ENCODE measurements around the gene DEF6. TPM values are rescaled to one million over a fixed set of nuclear protein-coding genes. Genes with fewer than 3 reads are reported as not detected.

DEF6 gene, protein sequence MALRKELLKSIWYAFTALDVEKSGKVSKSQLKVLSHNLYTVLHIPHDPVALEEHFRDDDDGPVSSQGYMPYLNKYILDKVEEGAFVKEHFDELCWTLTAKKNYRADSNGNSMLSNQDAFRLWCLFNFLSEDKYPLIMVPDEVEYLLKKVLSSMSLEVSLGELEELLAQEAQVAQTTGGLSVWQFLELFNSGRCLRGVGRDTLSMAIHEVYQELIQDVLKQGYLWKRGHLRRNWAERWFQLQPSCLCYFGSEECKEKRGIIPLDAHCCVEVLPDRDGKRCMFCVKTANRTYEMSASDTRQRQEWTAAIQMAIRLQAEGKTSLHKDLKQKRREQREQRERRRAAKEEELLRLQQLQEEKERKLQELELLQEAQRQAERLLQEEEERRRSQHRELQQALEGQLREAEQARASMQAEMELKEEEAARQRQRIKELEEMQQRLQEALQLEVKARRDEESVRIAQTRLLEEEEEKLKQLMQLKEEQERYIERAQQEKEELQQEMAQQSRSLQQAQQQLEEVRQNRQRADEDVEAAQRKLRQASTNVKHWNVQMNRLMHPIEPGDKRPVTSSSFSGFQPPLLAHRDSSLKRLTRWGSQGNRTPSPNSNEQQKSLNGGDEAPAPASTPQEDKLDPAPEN
- total RNA-seq (1 to 10 TPM; 3.3 to 6.3 TPM), polyA plus RNA-seq (1 to 10 TPM; 1.0 to 1.6 TPM)

DNA sequence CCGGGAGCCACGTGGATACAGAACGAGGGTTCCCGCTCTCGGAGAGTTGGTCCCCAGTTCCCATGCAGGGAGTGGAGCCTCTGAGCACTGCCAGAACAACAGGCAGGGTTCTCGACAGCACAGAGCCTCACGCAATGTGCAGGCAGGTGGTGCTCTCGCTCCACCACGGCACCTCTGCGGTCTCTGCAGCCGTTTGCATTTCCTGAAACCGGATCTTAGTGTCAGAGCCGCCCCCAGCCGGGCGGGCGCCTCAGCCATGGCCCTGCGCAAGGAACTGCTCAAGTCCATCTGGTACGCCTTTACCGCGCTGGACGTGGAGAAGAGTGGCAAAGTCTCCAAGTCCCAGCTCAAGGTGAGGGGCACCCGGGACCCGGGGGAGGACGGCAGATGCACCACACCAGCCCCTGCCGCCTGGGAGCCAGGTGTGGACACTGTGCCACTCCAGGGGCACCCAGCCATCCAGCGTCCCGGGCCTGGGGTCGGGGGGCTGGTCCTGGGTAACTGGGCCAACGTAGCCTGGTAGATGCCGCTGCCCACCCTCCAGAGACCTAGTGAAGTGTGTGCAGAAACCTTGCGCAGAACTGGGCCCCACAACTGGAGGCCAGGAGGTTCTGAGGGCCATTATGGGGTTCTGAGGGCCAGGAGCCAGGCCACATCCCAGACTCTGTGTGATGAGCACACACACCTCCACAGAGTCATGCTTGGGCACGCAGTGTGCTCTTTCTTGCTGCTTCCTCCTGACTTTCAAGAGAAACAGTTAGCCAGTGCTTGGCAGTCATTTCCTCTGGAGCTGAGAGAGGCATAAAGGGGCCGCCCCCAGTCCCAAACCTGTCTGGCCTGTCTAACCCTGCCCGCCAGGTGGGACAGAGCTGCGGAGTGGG, at the start of gene DEF6:
DEF6 (plus strand) TSS at position 218 of the 881 bp plus-strand sequence; CDS start at position 257, 39 bp downstream.
- H3K27ac ChIP-seq (ENCODE audit: low read depth in 1 of 2, low read length in 2 of 2): peak within 1 kb of the TSS; percentile 66 to 71
- peak; percentile 69 for DNase-seq (ENCODE audit: low spot score)
- H3K9me3 ChIP-seq (ENCODE audit: control insufficient read depth in 4 of 4, low read length in 3 of 4): no peaks in the 10 kb centered on the region
- H3K4me1 ChIP-seq (ENCODE audit: control insufficient read depth in 4 of 4, insufficient read depth in 4 of 4, low read length in 3 of 4): no peaks in the 10 kb centered on the region
- peak within 1 kb of the TSS; percentile 22 to 40 (median 36) for H3K4me3 ChIP-seq (ENCODE audit: low read depth in 1 of 3, low read length in 3 of 3)
- peak within 1 kb of the TSS in 1 of 2 donors; percentile 75 for H3K9ac ChIP-seq (ENCODE audit: low read depth in 1 of 2, low read length in 2 of 2)
- peak; percentile 82 to 86 for TF ChIP-seq RAD21 (IDR thresholded peaks at IDR 0.05)
- TF ChIP-seq FOXA2 (IDR thresholded peaks at IDR 0.05): no peak
- no peak for TF ChIP-seq SP1 (IDR thresholded peaks at IDR 0.05)
- TF ChIP-seq HNF4A (conservative IDR thresholded peaks at IDR 0.05): no peak
- TF ChIP-seq HNF4G (IDR thresholded peaks at IDR 0.05): no peak
- TF ChIP-seq, protein P1, sequence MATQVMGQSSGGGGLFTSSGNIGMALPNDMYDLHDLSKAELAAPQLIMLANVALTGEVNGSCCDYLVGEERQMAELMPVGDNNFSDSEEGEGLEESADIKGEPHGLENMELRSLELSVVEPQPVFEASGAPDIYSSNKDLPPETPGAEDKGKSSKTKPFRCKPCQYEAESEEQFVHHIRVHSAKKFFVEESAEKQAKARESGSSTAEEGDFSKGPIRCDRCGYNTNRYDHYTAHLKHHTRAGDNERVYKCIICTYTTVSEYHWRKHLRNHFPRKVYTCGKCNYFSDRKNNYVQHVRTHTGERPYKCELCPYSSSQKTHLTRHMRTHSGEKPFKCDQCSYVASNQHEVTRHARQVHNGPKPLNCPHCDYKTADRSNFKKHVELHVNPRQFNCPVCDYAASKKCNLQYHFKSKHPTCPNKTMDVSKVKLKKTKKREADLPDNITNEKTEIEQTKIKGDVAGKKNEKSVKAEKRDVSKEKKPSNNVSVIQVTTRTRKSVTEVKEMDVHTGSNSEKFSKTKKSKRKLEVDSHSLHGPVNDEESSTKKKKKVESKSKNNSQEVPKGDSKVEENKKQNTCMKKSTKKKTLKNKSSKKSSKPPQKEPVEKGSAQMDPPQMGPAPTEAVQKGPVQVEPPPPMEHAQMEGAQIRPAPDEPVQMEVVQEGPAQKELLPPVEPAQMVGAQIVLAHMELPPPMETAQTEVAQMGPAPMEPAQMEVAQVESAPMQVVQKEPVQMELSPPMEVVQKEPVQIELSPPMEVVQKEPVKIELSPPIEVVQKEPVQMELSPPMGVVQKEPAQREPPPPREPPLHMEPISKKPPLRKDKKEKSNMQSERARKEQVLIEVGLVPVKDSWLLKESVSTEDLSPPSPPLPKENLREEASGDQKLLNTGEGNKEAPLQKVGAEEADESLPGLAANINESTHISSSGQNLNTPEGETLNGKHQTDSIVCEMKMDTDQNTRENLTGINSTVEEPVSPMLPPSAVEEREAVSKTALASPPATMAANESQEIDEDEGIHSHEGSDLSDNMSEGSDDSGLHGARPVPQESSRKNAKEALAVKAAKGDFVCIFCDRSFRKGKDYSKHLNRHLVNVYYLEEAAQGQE (IDR thresholded peaks at IDR 0.05): no peak
- TF ChIP-seq MAX (IDR thresholded peaks at IDR 0.05): no peak
- no peak for TF ChIP-seq EGR1 (IDR thresholded peaks at IDR 0.05; ENCODE audit: low read depth in 2 of 2)
- TF ChIP-seq JUND (IDR thresholded peaks at IDR 0.05): no peak
- no peak for TF ChIP-seq YY1 (IDR thresholded peaks at IDR 0.05)
- TF ChIP-seq, protein P2, sequence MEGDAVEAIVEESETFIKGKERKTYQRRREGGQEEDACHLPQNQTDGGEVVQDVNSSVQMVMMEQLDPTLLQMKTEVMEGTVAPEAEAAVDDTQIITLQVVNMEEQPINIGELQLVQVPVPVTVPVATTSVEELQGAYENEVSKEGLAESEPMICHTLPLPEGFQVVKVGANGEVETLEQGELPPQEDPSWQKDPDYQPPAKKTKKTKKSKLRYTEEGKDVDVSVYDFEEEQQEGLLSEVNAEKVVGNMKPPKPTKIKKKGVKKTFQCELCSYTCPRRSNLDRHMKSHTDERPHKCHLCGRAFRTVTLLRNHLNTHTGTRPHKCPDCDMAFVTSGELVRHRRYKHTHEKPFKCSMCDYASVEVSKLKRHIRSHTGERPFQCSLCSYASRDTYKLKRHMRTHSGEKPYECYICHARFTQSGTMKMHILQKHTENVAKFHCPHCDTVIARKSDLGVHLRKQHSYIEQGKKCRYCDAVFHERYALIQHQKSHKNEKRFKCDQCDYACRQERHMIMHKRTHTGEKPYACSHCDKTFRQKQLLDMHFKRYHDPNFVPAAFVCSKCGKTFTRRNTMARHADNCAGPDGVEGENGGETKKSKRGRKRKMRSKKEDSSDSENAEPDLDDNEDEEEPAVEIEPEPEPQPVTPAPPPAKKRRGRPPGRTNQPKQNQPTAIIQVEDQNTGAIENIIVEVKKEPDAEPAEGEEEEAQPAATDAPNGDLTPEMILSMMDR (IDR thresholded peaks at IDR 0.05; ENCODE audit: low read depth, low read length, missing input control): peak; percentile 60
- peaks cover 0 to 22% (median 8%) of the 10 kb centered on the region in 4 donors for H3K36me3 ChIP-seq (ENCODE audit: control insufficient read depth in 4 of 4, insufficient read depth in 3 of 4, low read depth in 1 of 4, low read length in 3 of 4)
- H3K27me3 ChIP-seq (ENCODE audit: control insufficient read depth in 4 of 4, insufficient read depth in 4 of 4, low read length in 3 of 4): no peaks in the 10 kb centered on the region
- 57% methylated on average over 35 of the region's 35 CpGs for WGBS

DNA sequence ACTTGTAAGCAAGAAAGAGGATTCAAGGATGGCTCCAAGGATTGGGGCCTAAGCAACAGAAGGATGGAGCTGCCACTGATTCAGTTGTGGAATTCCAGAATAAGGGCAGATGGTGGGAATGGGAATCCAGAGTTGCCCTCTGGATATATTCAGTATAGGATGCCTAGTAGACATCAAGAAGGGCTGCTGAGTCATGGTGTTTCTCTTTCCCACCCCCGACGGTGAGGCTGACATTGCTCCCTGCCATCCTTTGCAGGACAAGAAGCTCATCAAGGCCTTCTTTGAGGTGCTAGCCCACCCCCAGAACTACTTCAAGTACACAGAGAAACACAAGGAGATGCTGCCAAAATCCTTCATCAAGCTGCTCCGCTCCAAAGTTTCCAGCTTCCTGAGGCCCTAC, 49.3 kb upstream of the DEF6 start:
- Histone ChIP-seq H3K27me3 (ENCODE audit: control insufficient read depth in 4 of 4, insufficient read depth in 4 of 4, low read length in 3 of 4) (no peaks in the 10 kb centered on the region), H3K4me3 (ENCODE audit: low read depth in 1 of 3, low read length in 3 of 3) (no peak overlapping the region), H3K9me3 (ENCODE audit: control insufficient read depth in 4 of 4, low read length in 3 of 4) (no peaks in the 10 kb centered on the region), H3K4me1 (ENCODE audit: control insufficient read depth in 4 of 4, insufficient read depth in 4 of 4, low read length in 3 of 4) (no peaks in the 10 kb centered on the region), H3K9ac (ENCODE audit: low read depth in 1 of 2, low read length in 2 of 2) (no peak overlapping the region), H3K27ac (ENCODE audit: low read depth in 1 of 2, low read length in 2 of 2) (no peak overlapping the region), H3K36me3 (ENCODE audit: control insufficient read depth in 4 of 4, insufficient read depth in 3 of 4, low read depth in 1 of 4, low read length in 3 of 4) (no peaks in the 10 kb centered on the region)
- TF ChIP-seq MAX (IDR thresholded peaks at IDR 0.05): no peak
- TF ChIP-seq FOXA2 (IDR thresholded peaks at IDR 0.05): no peak
- DNase-seq (ENCODE audit: low spot score): no peak
- 59% methylated on average over 3 of the region's 3 CpGs for WGBS

Measured in liver (tissue), 9 donors.